ENCODE data around the gene RASSF10.

RASSF10 gene

GRCh38 chr11:13008061-13008435, 1.1 kb upstream of the RASSF10 start:
- DNase-seq (ENCODE audit: low spot score): peak; percentile 37
- ChIA-PET POLR2A (ENCODE audit: low non-redundant PET) (no interaction called here), CTCF (no interaction called here)
- no peak for TF ChIP-seq CTCF (conservative IDR thresholded peaks at IDR 0.05; ENCODE audit: low read depth)
- no peak overlapping the region for H3K27ac ChIP-seq

GRCh38 chr11:13009476-13009920, 382 bp downstream of the RASSF10 start:
- no peak overlapping the region for H3K27ac ChIP-seq
- POLR2A ChIA-PET (ENCODE audit: low non-redundant PET): no interaction called here
- TF ChIP-seq CTCF (conservative IDR thresholded peaks at IDR 0.05; ENCODE audit: low read depth): no peak
- CTCF ChIA-PET: interaction anchor here (0.6 to 0.9 kb wide), 2 partner anchors 33 to 46 kb away, joined by 3 read pairs; no protein-coding TSS in a partner anchor
- DNase-seq (ENCODE audit: low spot score): no peak

- ChIA-PET CTCF (interaction anchor here (0.6 to 1.2 kb wide), 6 partner anchors 21 to 173 kb away, joined by 3 to 5 read pairs (median 3); no protein-coding TSS in a partner anchor), POLR2A (ENCODE audit: low non-redundant PET) (no interaction called here)
- no peak for TF ChIP-seq CTCF (conservative IDR thresholded peaks at IDR 0.05; ENCODE audit: low read depth)
- peak; percentile 24 for DNase-seq (ENCODE audit: low spot score)
- H3K27ac ChIP-seq: no peak overlapping the region
Observed at GRCh38 chr11:13009921-13010748, 1.0 kb downstream of the RASSF10 start.

- no peak overlapping the region for H3K27ac ChIP-seq
- DNase-seq (ENCODE audit: low spot score): no peak
- ChIA-PET CTCF (interaction anchor here (0.6 to 1.2 kb wide), 4 partner anchors 20 to 231 kb away, joined by 3 to 5 read pairs (median 3); no protein-coding TSS in a partner anchor), POLR2A (ENCODE audit: low non-redundant PET) (no interaction called here)
- TF ChIP-seq CTCF (conservative IDR thresholded peaks at IDR 0.05; ENCODE audit: low read depth): no peak
Observed at GRCh38 chr11:13010749-13011465, 1.8 kb downstream of the RASSF10 start.

GRCh38 chr11:13011466-13012055, 2.4 kb downstream of the RASSF10 start:
- DNase-seq (ENCODE audit: low spot score): no peak
- POLR2A ChIA-PET (ENCODE audit: low non-redundant PET): no interaction called here
- no peak for TF ChIP-seq CTCF (conservative IDR thresholded peaks at IDR 0.05; ENCODE audit: low read depth)
- H3K27ac ChIP-seq: no peak overlapping the region
- CTCF ChIA-PET: interaction anchor here (0.6 to 0.7 kb wide), 3 partner anchors 9 to 231 kb away, joined by 3 to 5 read pairs (median 3); no protein-coding TSS in a partner anchor

GRCh38 chr11:13012056-13012661, 3.0 kb downstream of the RASSF10 start:
- DNase-seq (ENCODE audit: low spot score): no peak
- no peak overlapping the region for H3K27ac ChIP-seq
- CTCF ChIA-PET: interaction anchor here (0.6 to 1.1 kb wide), 3 partner anchors 10 to 113 kb away, joined by 3 to 5 read pairs (median 4); no protein-coding TSS in a partner anchor

More at GRCh38 chr11:13012056-13012661, 3.0 kb downstream of the RASSF10 start:
- POLR2A ChIA-PET (ENCODE audit: low non-redundant PET): no interaction called here
- TF ChIP-seq CTCF (conservative IDR thresholded peaks at IDR 0.05; ENCODE audit: low read depth): no peak
